Breast epithelium (tissue), 4 donors: Measurements from ENCODE around the gene LDLRAD4. TPM values are rescaled to one million over a fixed set of nuclear protein-coding genes. Genes with fewer than 3 reads are reported as not detected.

Source experiments
- DNase-seq, 2 donors: peaks; one replicate each; pipeline ENCODE4 v3.0.0-alpha.2; 2019; ENCODE audit warnings: low spot score in 2 of 2
- H3K27ac ChIP-seq, 2 donors: fragments of 200-600 bp; sonication (generic) in 1 of 2; one replicate each; pipeline ENCODE4 v1.5.1; 2016 to 2019; ENCODE audit warnings: mild to moderate bottlenecking in 1 of 2
- H3K27me3 ChIP-seq, 2 donors: fragments of 200-600 bp; sonication (generic) in 1 of 2; one replicate each; pipeline versions ENCODE4 v1.5.1 to v1.6.0; 2017 to 2019; ENCODE audit warnings: control low read depth in 1 of 2, mild to moderate bottlenecking in 1 of 2
- H3K36me3 ChIP-seq: fragments of 200-600 bp; one replicate; pipeline ENCODE4 v1.5.1; 2019
- H3K4me1 ChIP-seq, 2 donors: fragments of 200-600 bp; sonication (generic); one replicate each; pipeline ENCODE4 v1.5.1; 2016 to 2019; ENCODE audit warnings: control low read depth in 1 of 2
- H3K4me3 ChIP-seq, 3 donors: fragments of 200-600 bp; sonication (generic); 1 replicate in 2 of 3; 2 replicates in 1 of 3; pipeline ENCODE4 v1.5.1; 2016 to 2019; ENCODE audit warnings: mild to moderate bottlenecking in 3 of 3, moderate library complexity in 2 of 3
- H3K9me3 ChIP-seq, 2 donors: fragments of 200-600 bp; sonication (generic) in 1 of 2; one replicate each; pipeline ENCODE4 v1.5.1; 2016 to 2019; ENCODE audit warnings: control low read depth in 1 of 2
- POLR2A ChIP-seq: fragments of 450-650 bp; IDR thresholded peaks from one replicate; pipeline ENCODE4 v1.6.1; 2016; ENCODE audit warnings: antibody characterized with exemption, mild to moderate bottlenecking, moderate library complexity
- POLR2AphosphoS5 ChIP-seq, 3 donors: sonication (generic); formaldehyde crosslinking; IDR thresholded peaks; one replicate each; pipeline ENCODE4 v1.6.1; 2017; ENCODE audit warnings: antibody characterized with exemption in 3 of 3
- intact Hi-C: fragments of 100-400 bp; cut with DNase I; formaldehyde crosslinking; loops from one replicate; pipeline ENCODE4 v1.15.1; 2023; ENCODE audit warnings: low total_unique reads
- total RNA-seq, 3 donors: library from RNA; depleted of rRNA; stranded (reverse); fragments of >200 nt; gene quantifications; one replicate each; pipeline ENCODE4 v1.1.0, GENCODE V29; 2016
- TF ChIP-seq, protein P1 (sequence below), 3 donors: fragments of 450-650 bp; IDR thresholded peaks; one replicate each; pipeline ENCODE4 v1.5.1; 2016 to 2017; ENCODE audit warnings: antibody characterized with exemption in 3 of 3, mild to moderate bottlenecking in 3 of 3, moderate library complexity in 3 of 3

The LDLRAD4 gene
- total RNA-seq, 3 donors from 2014 or later: 28.5 to 94.3 (median 42.9) TPM

DNA sequence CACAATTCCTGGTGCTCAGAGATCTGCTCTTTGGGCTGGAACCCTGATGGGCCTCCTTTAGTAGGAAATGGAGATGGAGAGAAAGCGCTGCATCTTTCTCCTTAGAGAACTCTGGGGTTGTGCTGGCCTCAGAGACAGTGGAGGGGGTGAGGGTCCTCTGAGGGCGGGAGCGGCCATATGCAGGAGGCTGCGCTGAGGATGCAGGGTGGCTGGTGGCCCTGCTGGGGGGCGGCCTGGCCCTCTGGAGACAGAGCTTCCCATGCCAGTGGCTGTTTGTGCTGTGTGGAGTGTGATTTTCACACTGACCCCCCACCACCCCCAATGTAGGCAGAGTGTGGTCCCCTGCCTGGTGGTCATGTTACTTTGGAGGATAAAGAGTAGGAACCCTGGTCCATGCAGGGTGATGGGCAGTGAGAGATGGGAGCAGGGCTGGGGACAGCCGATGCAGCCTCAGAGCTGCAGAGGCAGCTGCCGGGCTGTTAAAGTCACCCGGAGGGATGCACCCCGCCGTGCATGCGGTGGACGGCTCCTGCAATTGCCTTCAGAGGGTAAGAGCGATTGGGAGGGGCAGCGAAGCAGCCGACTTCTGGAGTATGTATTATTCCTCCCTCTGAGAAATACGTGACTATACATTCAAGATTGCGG, 313.2 kb downstream of the LDLRAD4 start:
- Histone ChIP-seq H3K4me3 (no peak overlapping the region), H3K9me3 (no peaks in the 10 kb centered on the region), H3K36me3 (no peaks in the 10 kb centered on the region), H3K27me3 (no peaks in the 10 kb centered on the region), H3K27ac (no peak overlapping the region), H3K4me1 (no peaks in the 10 kb centered on the region)
- TF ChIP-seq POLR2AphosphoS5 (IDR thresholded peaks at IDR 0.05): no peak
- TF ChIP-seq, protein P1, sequence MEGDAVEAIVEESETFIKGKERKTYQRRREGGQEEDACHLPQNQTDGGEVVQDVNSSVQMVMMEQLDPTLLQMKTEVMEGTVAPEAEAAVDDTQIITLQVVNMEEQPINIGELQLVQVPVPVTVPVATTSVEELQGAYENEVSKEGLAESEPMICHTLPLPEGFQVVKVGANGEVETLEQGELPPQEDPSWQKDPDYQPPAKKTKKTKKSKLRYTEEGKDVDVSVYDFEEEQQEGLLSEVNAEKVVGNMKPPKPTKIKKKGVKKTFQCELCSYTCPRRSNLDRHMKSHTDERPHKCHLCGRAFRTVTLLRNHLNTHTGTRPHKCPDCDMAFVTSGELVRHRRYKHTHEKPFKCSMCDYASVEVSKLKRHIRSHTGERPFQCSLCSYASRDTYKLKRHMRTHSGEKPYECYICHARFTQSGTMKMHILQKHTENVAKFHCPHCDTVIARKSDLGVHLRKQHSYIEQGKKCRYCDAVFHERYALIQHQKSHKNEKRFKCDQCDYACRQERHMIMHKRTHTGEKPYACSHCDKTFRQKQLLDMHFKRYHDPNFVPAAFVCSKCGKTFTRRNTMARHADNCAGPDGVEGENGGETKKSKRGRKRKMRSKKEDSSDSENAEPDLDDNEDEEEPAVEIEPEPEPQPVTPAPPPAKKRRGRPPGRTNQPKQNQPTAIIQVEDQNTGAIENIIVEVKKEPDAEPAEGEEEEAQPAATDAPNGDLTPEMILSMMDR (IDR thresholded peaks at IDR 0.05): no peak
- no peak for TF ChIP-seq POLR2A
- intact Hi-C loops: no loop called here
- DNase-seq: no peak

DNA sequence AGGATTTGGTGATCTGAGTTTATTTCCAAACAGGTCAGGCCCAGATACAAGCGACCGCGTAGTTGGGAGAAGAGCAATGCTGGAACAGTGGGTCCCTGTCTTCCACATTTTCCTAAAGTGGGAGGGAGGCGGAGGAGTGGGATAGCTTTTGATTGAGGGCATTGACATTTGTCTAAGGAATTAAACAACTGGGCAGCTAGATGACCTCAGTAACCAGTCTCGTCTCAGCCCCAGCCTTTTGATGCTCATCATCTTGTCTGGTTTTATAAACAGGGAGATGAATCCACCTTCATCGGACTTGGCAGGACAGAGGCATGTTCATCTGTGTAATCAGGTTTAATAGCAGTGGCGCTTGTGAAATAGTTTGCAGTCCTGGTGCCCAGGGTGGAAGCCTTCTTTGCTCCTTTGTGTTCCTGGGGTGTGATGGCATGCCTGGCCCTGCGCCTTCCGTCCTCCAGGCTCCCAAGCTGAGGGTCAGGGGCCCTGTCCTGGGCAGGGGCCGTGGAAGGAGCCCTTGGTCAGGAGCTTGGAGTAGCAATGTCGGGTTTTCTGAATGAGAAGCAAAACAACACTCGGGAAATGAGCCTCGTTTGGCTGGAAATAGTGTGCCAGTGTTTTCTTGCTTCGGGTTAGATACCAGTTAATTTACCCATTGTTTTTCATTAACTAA, 314.0 kb downstream of the LDLRAD4 start:
- Histone ChIP-seq H3K4me3 (no peak overlapping the region), H3K27ac (no peak overlapping the region), H3K9me3 (no peaks in the 10 kb centered on the region), H3K27me3 (no peaks in the 10 kb centered on the region), H3K36me3 (no peaks in the 10 kb centered on the region), H3K4me1 (no peaks in the 10 kb centered on the region)
- intact Hi-C loops: no loop called here
- TF ChIP-seq, protein P1 (IDR thresholded peaks at IDR 0.05): no peak
- TF ChIP-seq POLR2AphosphoS5 (IDR thresholded peaks at IDR 0.05) (no peak), POLR2A (no peak)
- DNase-seq: no peak

DNA sequence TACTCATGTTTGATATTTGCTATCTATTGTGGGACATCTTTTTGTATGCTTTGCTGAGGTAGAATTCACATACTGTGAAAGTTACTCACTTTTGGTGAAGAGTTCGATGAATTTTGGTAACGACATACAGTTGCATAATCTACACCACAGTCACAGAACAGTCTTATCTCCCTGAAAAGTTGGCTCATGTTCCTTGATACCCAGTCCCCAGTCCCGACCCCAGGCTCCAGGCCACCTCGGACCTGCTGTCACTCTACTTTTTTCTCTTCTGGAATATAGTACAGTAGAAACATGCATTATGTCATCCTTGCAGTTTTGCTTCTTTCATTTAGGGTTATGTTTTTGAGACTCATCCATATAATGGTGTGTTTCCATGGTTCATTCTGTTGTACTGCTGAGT, 316.1 kb downstream of the LDLRAD4 start:
- TF ChIP-seq, protein P1 (IDR thresholded peaks at IDR 0.05): no peak
- TF ChIP-seq POLR2AphosphoS5 (IDR thresholded peaks at IDR 0.05): no peak
- no peak for TF ChIP-seq POLR2A
- Histone ChIP-seq H3K4me3 (no peak overlapping the region), H3K36me3 (no peaks in the 10 kb centered on the region), H3K9me3 (no peaks in the 10 kb centered on the region), H3K27me3 (no peaks in the 10 kb centered on the region), H3K4me1 (peaks cover 0 to under 1% of the 10 kb centered on the region in 2 donors), H3K27ac (no peak overlapping the region)
- intact Hi-C loops: no loop called here
- no peak for DNase-seq

DNA sequence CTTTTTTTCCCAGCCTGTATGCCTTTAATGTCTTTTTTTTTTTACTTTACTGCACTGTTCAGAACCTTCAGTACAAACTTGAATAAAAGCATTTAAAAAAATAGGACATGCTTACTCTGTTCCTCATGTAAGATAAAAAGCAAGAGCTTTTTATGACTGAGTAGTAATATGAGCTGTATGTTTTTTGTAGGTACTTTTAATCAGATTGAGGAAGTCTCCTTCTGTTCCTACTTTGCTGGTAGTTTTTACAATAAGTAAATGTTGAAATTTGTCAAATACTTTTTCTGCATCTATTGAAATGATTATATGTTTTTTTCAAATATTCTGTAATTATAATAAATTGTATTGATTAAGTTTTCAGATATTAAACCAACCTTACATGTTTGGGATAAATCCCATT, 318.0 kb downstream of the LDLRAD4 start:
- H3K9me3 ChIP-seq: no peaks in the 10 kb centered on the region
- TF ChIP-seq, protein P1 (IDR thresholded peaks at IDR 0.05): no peak
- TF ChIP-seq POLR2AphosphoS5 (IDR thresholded peaks at IDR 0.05) (no peak), POLR2A (no peak)
- H3K27me3 ChIP-seq: no peaks in the 10 kb centered on the region
- peaks cover 3 to 7% of the 10 kb centered on the region in 2 donors for H3K4me1 ChIP-seq
- no peak overlapping the region for H3K4me3 ChIP-seq
- no peak overlapping the region for H3K27ac ChIP-seq
- no peaks in the 10 kb centered on the region for H3K36me3 ChIP-seq
- no peak for DNase-seq
- intact Hi-C loops: no loop called here

DNA sequence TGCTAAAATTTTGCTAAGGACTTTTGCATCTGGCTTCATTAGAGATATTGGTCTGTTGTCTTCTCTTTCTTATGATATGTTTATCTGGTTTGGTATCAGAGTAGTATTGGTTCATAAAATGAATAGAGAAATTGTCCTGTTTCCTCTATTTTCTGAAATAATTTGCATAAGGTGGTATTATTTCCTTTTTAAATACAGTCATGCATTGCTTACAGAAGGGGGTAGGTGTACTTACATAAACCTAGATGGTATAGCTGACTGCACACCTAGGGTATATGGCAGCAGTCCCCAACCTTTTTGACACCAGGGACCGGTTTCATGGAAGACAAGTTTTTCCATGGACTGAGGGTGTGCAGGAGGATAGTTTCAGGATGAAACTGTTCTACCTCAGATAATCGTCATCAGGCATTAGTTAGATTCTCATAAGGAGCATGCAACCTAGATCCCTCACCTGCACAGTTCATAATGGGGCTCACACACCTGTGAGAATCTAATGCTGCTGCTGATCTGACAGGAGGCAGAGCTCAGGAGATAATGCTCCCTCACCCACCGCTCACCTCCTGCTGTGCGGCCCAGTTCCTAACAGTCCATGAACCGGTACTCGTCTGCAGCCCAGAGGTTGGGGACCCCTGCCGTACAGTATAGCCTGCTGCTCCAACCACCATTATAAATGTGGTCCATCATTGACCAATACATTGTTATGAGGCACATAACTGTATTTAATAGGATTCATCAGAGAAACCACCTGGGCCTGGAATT, 318.6 kb downstream of the LDLRAD4 start:
- no peak overlapping the region for H3K27ac ChIP-seq
- no peaks in the 10 kb centered on the region for H3K27me3 ChIP-seq
- no peak overlapping the region for H3K4me3 ChIP-seq
- no peak for DNase-seq
- H3K36me3 ChIP-seq: no peaks in the 10 kb centered on the region
- TF ChIP-seq POLR2AphosphoS5 (IDR thresholded peaks at IDR 0.05) (no peak), POLR2A (no peak)
- TF ChIP-seq, protein P1 (IDR thresholded peaks at IDR 0.05): no peak
- H3K4me1 ChIP-seq: peaks cover 3 to 7% of the 10 kb centered on the region in 2 donors
- intact Hi-C loops: no loop called here
- H3K9me3 ChIP-seq: no peaks in the 10 kb centered on the region
